Brain microvascular endothelial cell (primary cell): ENCODE measurements around the gene TMEM51.
"Not testable (repeated sequence)": the region's sequence is repeated elsewhere in the genome, so short reads cannot be mapped to it uniquely, and the experiment has no call there.

Experiments used
- DNase-seq: peaks from one replicate; pipeline ENCODE4 v3.0.0-alpha.2; 2020
- H3K27ac ChIP-seq: fragments of 250-450 bp; sonication (Bioruptor Pico); 2 replicates; pipeline ENCODE4 v1.5.1; 2020; ENCODE audit warnings: mild to moderate bottlenecking, moderate library complexity
- H3K27me3 ChIP-seq: fragments of 250-450 bp; sonication (Bioruptor Pico); replicated peaks from 2 replicates; pipeline ENCODE4 v1.5.1; 2020; ENCODE audit warnings: mild to moderate bottlenecking
- H3K36me3 ChIP-seq: fragments of 250-450 bp; sonication (Bioruptor Pico); replicated peaks from 2 replicates; pipeline ENCODE4 v1.5.1; 2020; ENCODE audit warnings: mild to moderate bottlenecking
- H3K4me3 ChIP-seq: 2 replicates; pipeline ENCODE4 v1.5.1; 2011; ENCODE audit warnings: low read depth, mild to moderate bottlenecking, control low read depth, low read length, moderate library complexity
- CTCF ChIP-seq: IDR thresholded peaks from 2 replicates; pipeline ENCODE4 v1.5.1; 2011; ENCODE audit warnings: low read depth, mild to moderate bottlenecking, moderate library complexity, low read length, control low read depth, inconsistent platforms; ENCODE audit errors: missing control alignments
- in situ Hi-C: cut with HindIII; loops from 2 replicates; pipeline ENCODE4 v1.10.0; 2017; ENCODE audit warnings: low sequenced_read_pairs, low pct_ligation_motif_present

Gene TMEM51

GRCh38 chr1:15172405-15173259 is 19.1 kb downstream of the TMEM51 start:
- in situ Hi-C loops, result no loop called here
- Histone ChIP-seq H3K27me3 (no peaks in the 10 kb centered on the region), H3K27ac (no peak overlapping the region), H3K36me3 (no peaks in the 10 kb centered on the region), H3K4me3 (no peak overlapping the region)
- DNase-seq, result peak; percentile 29
- peak; percentile 9 for TF ChIP-seq CTCF

- Histone ChIP-seq H3K27ac (no peak overlapping the region), H3K4me3 (no peak overlapping the region), H3K27me3 (no peaks in the 10 kb centered on the region), H3K36me3 (no peaks in the 10 kb centered on the region)
- no peak for DNase-seq
- TF ChIP-seq CTCF, result no peak
- in situ Hi-C loops, result no loop called here
These were observed 20.5 kb downstream of the TMEM51 start for GRCh38 chr1:15173863-15174614.

- TF ChIP-seq CTCF, result no peak
- no peak for DNase-seq
- in situ Hi-C loops, result no loop called here
- Histone ChIP-seq H3K27me3 (no peaks in the 10 kb centered on the region), H3K4me3 (no peak overlapping the region), H3K27ac (no peak overlapping the region), H3K36me3 (no peaks in the 10 kb centered on the region)
These were observed 21.1 kb downstream of the TMEM51 start for GRCh38 chr1:15174615-15174983.

- in situ Hi-C loops, H3K4me3 ChIP-seq, H3K36me3 ChIP-seq, H3K27ac ChIP-seq, H3K27me3 ChIP-seq, DNase-seq: not testable (repeated sequence)
These were observed 22.0 kb downstream of the TMEM51 start for GRCh38 chr1:15175324-15176094.

- in situ Hi-C loops, result no loop called here
- H3K36me3 ChIP-seq, result no peaks in the 10 kb centered on the region
- no peak overlapping the region for H3K27ac ChIP-seq
- no peak for DNase-seq
- H3K27me3 ChIP-seq, result no peaks in the 10 kb centered on the region
- H3K4me3 ChIP-seq, result no peak overlapping the region
- no peak for TF ChIP-seq CTCF
These were observed 22.6 kb downstream of the TMEM51 start for GRCh38 chr1:15176120-15176519.
